Erythroblast (primary cell): ENCODE results near the gene RTTN.

Experiments used
- DNase-seq, 2 experiments: peaks; one replicate each; lab custom pipeline; 2025; lab: John Stamatoyannopoulos, UW
- GATA1 ChIP-seq: IDR thresholded peaks from 2 replicates; pipeline ENCODE4 v1.6.1; 2011; ENCODE audit warnings: low read depth, mild to moderate bottlenecking, control low read depth, low read length, moderate library complexity
- POLR2A ChIP-seq: IDR thresholded peaks from 2 replicates; pipeline ENCODE4 v1.6.1; 2011; ENCODE audit warnings: mild to moderate bottlenecking, low read length

The RTTN gene

DNA sequence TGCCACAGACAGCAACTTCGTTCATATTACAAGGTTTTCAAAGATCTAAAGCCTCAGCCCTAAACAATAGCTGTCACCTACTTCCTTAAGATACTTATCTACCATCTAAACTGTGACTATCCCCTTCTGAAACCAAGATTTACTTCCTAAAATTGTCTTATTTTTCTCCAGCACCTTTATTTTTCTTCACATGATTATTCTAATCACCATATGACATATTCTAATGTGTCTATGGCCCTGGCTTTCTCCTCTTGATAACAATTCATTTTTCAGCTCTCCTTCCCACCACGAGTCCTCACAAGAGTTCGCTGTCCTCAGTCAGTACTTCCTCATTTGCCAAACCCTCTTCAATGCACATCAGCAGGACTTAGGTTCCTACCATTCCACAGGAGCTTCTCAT, 53.9 kb downstream of the RTTN start:
- DNase-seq, result peak; percentile 11 to 31

DNA sequence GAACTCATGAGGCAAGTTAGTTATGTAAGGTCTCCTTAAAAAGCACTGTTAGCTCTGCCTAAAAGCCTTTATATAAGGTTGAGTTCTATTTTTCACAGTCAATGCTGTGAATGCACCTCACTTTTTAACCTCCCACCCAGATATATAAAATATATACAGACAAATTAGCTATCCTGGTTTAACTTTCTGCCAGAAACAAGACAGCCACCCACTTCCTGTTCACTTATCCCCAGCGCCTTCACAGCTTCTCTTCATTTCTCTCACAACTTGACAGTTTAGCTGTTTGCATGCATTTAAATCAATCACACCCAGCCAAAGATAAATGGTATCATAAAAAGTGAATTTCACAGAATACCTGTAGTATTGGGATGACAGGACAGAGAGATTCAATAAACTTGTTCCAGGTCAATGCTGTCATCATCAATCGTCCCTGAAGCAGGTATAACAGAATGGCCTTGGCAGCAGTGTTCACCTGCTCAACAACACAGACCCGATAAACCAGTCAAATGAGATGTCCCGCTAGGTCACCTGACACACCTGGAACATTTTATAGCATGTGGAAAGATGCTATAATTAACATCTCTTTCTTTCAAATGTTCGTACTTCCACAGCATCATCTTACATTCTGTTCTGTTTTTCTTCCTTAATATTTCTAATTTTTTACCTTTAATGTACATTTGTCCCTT, 55.7 kb downstream of the RTTN start:
- TF ChIP-seq GATA1, result no peak
- TF ChIP-seq POLR2A, result no peak
- DNase-seq, result no peak

More for the DNA sequence above, 53.9 kb downstream of the RTTN start:
- TF ChIP-seq POLR2A (no peak), GATA1 (no peak)

DNA sequence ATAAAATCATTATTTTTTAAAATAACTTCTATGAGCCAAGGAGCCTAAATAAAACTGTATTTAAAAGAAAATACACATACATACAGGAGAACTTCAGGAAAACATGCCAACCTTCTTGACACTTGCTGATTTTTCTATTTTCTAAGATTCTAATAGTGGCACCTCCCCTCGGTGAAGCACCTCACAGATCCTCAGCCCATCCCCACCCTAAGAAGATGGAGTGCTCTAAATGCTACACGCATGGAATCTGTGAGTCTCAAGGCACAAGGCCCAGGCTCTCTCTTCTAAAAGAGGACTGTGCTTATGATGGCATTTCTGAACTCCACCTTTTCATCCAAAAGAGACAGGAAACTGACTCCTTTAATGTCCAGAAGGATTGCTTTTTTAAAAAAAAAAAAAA, 56.3 kb downstream of the RTTN start:
- no peak for TF ChIP-seq GATA1
- no peak for TF ChIP-seq POLR2A
- no peak for DNase-seq

DNA sequence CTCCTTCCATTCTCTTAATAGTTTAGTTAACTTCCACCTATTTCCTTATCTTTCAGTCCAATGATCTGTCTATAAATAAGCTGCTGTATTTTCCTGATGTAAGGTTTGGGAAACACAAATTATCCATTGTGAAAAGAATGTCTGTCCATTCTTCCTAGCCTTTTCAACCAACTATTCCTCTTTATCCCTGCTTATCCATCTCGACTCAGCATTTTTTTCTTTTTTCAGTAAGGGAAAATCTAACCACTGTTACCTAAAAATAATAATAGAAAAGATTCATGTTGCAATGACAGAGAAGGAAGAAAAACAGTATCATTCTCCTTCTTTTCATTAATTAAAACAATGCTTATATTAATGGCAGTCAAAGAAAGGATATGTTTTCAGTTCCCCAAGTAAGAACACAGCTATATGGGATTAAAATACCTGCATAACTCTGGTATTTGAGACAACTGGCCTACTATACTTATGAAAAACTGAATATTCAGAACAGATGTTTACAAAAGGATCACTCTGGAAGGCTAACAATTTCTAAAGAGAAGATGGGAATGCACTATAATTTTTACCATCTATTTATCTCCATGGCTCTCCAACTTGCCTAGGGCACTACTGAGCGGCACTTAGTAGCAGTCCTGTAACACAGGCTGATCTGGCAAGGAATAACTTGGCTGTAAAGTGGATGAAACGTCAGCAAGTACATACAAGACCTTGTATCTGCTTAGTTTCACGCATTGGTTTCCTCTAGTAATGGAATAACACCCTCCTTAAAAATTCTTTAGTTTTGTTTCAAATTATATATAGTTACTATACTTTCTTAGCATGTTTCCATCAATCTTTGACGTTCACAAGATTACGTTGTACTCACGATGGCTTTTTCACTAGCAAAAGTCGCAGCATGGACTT, 57.2 kb downstream of the RTTN start:
- no peak for DNase-seq
- TF ChIP-seq POLR2A (no peak), GATA1 (no peak)

DNA sequence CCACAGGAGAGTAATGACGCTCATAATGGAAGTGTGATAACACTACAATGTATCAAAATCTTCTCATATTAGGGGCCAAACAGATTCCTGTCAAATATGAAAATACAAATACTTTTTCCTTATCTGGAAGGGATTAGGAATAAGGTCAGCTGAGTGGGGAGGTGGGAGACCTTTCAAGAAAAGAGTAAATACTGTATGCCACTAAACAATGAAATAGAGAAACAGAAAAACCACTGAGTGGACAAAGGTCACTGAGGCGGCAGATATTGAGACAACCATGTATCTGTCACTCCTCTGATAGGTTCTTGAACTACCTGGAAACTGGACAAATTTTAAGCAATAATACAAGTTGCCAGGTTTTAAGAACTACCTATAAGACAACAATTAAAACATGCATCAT, 59.3 kb downstream of the RTTN start:
- no peak for TF ChIP-seq GATA1
- no peak for DNase-seq

DNA sequence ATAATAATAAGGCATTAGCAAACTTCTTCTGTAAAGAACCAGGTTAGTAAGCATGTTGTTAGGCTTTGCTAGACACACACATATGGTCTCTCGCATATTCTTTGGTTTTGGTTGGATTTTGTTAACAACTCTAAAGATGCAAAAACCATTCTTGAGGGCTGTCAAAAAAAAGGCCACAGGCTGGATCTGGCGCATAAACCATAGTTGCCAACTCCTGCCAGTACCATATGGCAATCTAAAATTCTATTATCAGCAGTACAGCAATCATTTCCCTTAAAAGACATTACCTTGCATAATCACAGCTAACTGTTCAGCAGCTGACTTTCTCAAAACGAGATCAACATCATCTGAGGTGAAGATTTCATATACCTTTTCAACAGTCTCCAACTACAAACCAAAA, 63.5 kb downstream of the RTTN start:
- DNase-seq, result peak in 1 of 2 experiments; percentile 13
- TF ChIP-seq GATA1, result no peak
- no peak for TF ChIP-seq POLR2A

DNA sequence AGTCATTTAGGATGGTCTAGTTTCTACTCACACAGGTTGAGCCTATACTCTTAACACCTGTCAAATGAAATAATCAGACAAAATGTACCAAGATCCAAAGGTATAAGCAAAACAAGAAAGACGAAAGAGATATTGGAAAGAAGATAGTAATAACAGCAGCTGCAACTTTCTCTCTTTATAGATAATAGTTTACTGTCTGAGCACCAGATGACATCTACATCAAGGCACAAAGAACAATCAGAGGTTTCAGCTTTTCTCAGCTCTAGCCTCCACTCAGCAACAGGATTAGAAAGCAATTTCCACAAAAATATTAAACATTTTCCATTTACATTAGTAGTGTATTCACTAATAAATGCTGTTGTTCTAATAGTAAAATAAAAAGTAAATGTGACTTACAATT, 66.3 kb downstream of the RTTN start:
- TF ChIP-seq GATA1 (no peak), POLR2A (no peak)
- no peak for DNase-seq

DNA sequence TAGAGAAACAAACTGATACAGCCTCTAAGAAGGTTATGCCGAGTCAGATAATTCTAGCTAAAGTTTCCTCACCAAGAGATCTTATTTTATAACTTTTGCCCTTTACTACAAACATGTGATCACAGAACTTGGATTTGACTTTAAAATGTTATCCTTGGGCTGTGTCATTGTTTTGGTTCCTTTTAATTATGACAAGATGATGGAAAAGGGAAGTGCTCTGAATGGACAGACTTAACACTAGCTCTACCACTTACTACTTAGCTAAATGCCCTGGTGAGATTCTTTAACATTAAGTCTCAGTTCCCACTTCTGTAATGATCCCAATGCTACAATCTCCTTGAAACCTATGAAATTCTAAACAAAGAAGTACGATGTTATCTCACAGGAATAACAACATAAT, 69.9 kb downstream of the RTTN start:
- no peak for DNase-seq

DNA sequence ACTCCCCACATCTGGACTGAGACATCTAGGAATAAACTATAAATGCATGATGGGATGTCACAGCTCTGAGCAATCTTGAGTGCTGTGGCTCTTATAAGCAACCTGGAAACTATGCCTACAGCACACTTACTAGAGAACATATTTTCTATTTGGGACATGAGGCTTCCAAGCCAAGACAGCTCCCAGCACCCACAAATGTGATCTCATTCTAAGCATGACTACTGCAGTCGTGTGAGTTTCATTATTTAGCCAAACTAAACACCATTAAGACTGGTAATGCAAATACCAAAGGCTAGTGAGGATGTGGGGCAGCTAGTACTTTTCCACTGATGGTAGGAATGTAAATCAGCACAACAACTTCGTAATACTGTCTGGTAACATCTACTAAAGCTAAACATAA, 72.5 kb downstream of the RTTN start:
- DNase-seq, result no peak
- no peak for TF ChIP-seq POLR2A
- no peak for TF ChIP-seq GATA1

More for the DNA sequence above, 69.9 kb downstream of the RTTN start:
- TF ChIP-seq GATA1 (no peak), POLR2A (no peak)

DNA sequence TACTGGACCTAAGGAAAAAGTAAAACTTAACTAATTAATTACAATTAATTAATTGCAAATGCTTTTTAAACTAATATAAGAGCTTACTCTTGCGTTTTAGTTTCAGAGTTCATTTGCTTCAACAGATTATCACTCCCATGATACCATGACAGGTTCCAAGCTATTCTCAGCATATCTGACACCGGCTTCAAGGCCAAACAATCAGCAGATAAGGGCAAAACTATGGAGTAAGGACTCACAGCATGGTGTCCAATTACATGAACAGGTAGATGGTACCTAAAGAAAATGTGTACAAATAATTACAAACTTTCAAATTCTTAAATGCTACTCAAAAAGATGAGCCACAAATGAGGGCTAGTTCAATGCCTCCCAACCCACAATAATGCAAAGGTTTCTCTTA, 77.2 kb downstream of the RTTN start:
- no peak for TF ChIP-seq GATA1
- no peak for TF ChIP-seq POLR2A
- no peak for DNase-seq

DNA sequence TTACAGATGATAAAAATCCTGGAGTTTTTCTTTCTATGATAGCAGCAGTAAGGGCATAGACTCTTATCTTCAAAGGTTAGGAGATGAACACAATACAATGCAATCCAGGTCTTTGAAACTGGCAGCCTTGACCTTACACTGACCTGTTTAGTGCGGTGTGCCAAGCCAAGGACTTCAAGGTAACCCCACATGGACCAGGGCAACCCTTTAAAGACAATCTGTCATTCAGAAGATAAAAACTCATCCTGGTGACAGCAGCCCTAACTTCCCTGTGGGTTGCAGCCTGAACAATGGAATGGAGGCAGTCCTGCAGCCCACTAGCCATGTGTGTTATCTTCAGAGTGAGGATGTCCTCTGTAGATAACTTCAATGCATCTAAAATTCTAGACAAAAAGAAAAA, 78.1 kb downstream of the RTTN start:
- peak; percentile 34 to 83 for DNase-seq
- no peak for TF ChIP-seq GATA1
- no peak for TF ChIP-seq POLR2A

DNA sequence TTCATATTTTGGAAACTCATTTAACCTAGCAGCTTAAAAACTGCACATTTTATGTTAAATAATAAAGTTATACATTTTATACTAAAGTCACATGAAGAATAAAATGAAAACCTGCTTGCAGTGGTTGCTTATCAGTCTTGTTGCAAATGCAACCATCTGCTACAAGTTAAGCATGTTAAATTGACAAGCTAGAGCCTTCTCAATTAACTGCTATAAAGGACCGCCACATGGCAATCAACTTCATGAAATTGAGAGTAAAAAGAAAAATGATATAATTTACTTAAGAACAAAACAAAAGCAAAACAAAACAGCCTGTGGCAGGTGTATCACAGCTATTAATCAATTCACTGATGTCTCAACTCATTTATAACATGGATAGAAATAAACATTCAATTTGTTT, 78.7 kb downstream of the RTTN start:
- no peak for DNase-seq
- TF ChIP-seq GATA1, result no peak
- no peak for TF ChIP-seq POLR2A

DNA sequence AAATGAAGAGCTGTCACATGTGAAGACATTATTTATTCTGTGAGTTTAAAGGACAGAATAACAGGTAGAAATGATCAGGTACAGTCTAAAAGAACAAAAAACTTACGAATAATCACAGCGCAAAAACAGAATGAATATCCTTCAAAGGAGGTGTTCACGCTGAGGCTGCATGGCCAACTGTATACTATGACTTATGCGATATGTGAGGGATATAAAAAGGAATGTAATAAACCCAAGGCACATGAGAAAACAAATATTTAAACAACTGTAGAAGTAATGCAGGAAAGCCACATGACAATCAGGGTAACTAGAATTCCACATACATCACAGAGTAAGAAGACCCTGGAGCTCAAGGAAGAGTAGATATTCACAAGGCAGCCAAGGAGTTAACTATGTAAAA, 81.3 kb downstream of the RTTN start:
- TF ChIP-seq POLR2A (no peak), GATA1 (no peak)
- DNase-seq, result no peak

DNA sequence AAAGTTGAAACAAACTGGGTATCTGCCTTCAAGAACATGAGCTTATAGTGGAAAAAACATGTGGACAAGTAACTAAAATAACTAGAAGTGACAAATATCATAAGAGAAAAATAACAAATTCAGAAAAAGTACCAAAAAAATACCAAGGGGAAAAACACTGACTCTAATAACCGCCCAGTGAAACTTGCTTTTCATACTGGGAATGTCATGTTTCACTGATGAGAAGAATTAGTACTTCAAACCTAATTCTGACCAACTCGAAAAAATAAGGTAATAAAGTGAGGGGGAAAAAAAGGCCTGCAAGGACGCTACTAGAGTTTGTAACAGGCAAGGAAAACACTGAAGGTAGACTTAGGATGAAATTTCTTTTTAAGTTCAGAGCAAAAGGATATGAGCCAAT, 83.6 kb downstream of the RTTN start:
- DNase-seq, result no peak
- TF ChIP-seq POLR2A (no peak), GATA1 (no peak)
